ENCODE results near the gene TRPV2.

The TRPV2 gene

GRCh38 chr17:16417399-16417798 lies 2.0 kb downstream of the TRPV2 start:
- no peaks in the 10 kb centered on the region for H4K20me1 ChIP-seq (ENCODE audit: insufficient read depth)
- no peak overlapping the region for H3K4me2 ChIP-seq
- H3K4me1 ChIP-seq (ENCODE audit: low read depth, poor library complexity, severe bottlenecking) = no peaks in the 10 kb centered on the region
- no peak for TF ChIP-seq CTCF (conservative IDR thresholded peaks at IDR 0.05; ENCODE audit: low read depth, low read length)
- H3K9ac ChIP-seq = no peak overlapping the region
- no peaks in the 10 kb centered on the region for H3K27me3 ChIP-seq (ENCODE audit: insufficient read depth, low read depth)
- H3K4me3 ChIP-seq (IDR thresholded peaks at IDR 0.05; ENCODE audit: insufficient read depth, low read depth, low read length) = no peak overlapping the region
- no peaks in the 10 kb centered on the region for H3K36me3 ChIP-seq (ENCODE audit: insufficient read depth)
- no peak overlapping the region for H2AFZ ChIP-seq (ENCODE audit: low read depth)
- no peaks in the 10 kb centered on the region for H3K79me2 ChIP-seq (ENCODE audit: insufficient read depth, low read depth)
- H3K27ac ChIP-seq = no peak overlapping the region

DNA sequence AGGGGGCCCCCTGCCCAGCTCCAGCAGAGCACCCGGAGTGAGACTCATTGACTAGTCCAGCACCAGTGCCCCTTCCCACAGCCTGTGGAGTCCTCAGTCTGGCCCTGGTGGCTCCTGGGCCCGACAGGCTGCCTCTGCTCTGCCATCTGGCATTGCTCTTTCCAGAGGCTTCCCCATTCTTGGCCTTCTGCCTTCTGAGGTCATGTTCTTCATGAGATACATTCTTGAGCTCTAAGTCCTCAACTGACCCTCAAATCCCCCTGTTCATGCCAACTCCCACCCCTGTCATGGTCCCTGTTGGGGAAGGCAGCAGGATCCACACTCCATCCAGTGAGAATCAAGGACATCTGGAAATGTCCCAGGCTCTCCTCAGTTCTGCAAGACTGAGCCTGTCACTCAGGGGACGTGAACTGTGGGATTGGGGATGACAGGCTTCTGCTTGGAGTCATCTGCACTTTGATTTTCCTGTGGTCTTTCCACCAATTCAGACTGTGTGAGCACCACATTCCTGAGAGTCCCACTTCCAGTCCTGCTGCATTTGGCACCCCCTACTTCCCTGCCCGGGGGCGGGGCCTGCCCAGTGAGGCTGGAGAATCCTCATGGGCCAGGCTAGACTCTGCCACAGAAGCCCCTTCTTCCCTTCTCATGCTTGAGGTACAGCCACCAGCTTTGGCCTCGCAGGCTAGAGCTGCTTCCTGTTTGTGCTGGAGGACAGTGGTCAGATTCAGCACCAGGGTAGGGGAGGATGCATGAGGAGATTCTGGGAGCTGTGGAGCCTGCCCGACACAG lies 2.7 kb downstream of the TRPV2 start:
- Histone ChIP-seq H2AFZ (ENCODE audit: low read depth) (no peak overlapping the region), H3K4me2 (no peak overlapping the region), H3K4me1 (ENCODE audit: low read depth, poor library complexity, severe bottlenecking) (no peaks in the 10 kb centered on the region), H3K27ac (no peak overlapping the region), H3K36me3 (ENCODE audit: insufficient read depth) (no peaks in the 10 kb centered on the region), H4K20me1 (ENCODE audit: insufficient read depth) (no peaks in the 10 kb centered on the region), H3K9ac (no peak overlapping the region), H3K79me2 (ENCODE audit: insufficient read depth, low read depth) (no peaks in the 10 kb centered on the region), H3K27me3 (ENCODE audit: insufficient read depth, low read depth) (no peaks in the 10 kb centered on the region), H3K4me3 (IDR thresholded peaks at IDR 0.05; ENCODE audit: insufficient read depth, low read depth, low read length) (no peak overlapping the region)
- no peak for TF ChIP-seq CTCF (conservative IDR thresholded peaks at IDR 0.05; ENCODE audit: low read depth, low read length)

DNA sequence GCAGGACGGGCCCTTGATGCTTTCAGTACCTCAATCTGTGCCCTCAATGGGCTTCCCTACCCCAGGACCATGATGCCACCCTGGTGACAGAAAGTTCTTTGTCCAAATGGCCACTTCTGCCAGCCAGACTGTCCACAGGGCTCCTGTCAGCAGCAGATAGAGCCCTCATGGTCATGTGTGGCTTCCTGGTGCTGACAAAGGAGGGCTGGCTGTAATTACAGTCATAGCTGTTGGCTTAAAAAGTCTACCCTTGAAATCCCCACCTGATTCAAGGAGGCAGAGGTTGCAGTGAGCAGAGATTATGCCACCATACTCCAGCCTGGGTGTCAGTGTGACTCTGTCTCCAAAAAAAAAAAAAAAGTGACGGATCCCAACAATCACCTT lies 3.3 kb downstream of the TRPV2 start:
- Histone ChIP-seq H3K36me3 (ENCODE audit: insufficient read depth) (no peaks in the 10 kb centered on the region), H3K79me2 (ENCODE audit: insufficient read depth, low read depth) (no peaks in the 10 kb centered on the region), H3K4me2 (no peak overlapping the region), H3K27ac (no peak overlapping the region), H3K4me3 (IDR thresholded peaks at IDR 0.05; ENCODE audit: insufficient read depth, low read depth, low read length) (no peak overlapping the region), H2AFZ (ENCODE audit: low read depth) (no peak overlapping the region), H3K4me1 (ENCODE audit: low read depth, poor library complexity, severe bottlenecking) (no peaks in the 10 kb centered on the region), H3K27me3 (ENCODE audit: insufficient read depth, low read depth) (no peaks in the 10 kb centered on the region), H3K9ac (no peak overlapping the region), H4K20me1 (ENCODE audit: insufficient read depth) (no peaks in the 10 kb centered on the region)
- TF ChIP-seq CTCF (conservative IDR thresholded peaks at IDR 0.05; ENCODE audit: low read depth, low read length) = no peak

- Histone ChIP-seq H3K27me3 (ENCODE audit: insufficient read depth, low read depth) (no peaks in the 10 kb centered on the region), H4K20me1 (ENCODE audit: insufficient read depth) (no peaks in the 10 kb centered on the region), H3K9ac (no peak overlapping the region), H3K79me2 (ENCODE audit: insufficient read depth, low read depth) (no peaks in the 10 kb centered on the region), H3K4me1 (ENCODE audit: low read depth, poor library complexity, severe bottlenecking) (no peaks in the 10 kb centered on the region), H2AFZ (ENCODE audit: low read depth) (no peak overlapping the region), H3K4me2 (no peak overlapping the region), H3K27ac (no peak overlapping the region), H3K36me3 (ENCODE audit: insufficient read depth) (no peaks in the 10 kb centered on the region), H3K4me3 (IDR thresholded peaks at IDR 0.05; ENCODE audit: insufficient read depth, low read depth, low read length) (no peak overlapping the region)
- no peak for TF ChIP-seq CTCF (conservative IDR thresholded peaks at IDR 0.05; ENCODE audit: low read depth, low read length)
Measured at GRCh38 chr17:16419074-16419928, 3.9 kb downstream of the TRPV2 start.
